GM18870 (cell line): ENCODE data around the gene GNAZ.
"Not testable (repeated sequence)": the region's sequence is repeated elsewhere in the genome, so short reads cannot be mapped to it uniquely, and the experiment has no call there.

Experiments used
- ATAC-seq: cut with Tn5 transposase; IDR thresholded peaks from one replicate; pipeline ENCODE4 v1.9.1; 2021; ENCODE audit warnings: moderate library complexity; ENCODE audit not compliant: unreplicated experiment

GNAZ gene

DNA sequence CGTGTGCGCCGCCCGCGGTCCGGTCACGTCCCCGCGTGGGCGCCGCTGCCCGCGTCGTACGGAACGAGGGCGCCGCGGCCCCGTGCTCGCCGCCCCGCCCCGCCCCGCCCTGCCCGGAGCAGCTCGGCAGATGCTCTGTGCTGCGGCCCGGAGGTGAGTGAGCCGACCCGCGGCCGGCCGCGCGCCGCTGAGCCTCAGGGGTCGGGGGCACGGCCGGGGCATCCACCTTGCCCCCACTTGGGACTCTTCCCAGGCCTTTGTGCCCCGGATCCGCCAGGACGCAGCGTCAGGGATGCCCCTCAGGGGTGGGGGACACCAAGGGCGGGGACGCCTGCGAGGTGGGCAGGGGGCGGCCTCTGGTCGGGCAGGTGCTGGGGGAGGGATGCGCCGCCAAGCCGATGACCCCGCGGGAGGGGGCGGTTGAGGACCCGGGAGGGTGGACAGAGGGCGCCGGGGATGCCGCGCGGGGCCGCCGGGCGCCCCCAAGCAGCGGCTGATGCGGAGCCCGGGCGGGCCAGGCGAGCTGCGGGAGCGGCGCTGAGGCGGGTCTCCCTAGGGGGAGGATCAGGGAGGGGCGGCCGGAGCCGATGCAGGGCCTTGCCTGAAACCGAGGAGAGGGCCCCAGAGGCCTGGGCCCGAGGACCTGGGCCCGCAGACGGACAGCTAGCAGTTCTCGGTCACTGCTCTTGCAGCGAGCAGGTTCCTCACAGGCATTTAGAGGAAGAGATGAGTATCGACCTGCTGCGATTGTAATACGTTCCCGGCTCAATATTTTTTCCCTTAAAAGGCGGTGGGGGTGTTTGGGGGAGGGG is at the start of gene GNAZ:
Gene GNAZ (plus strand): TSS at position 102 of the 812 bp plus-strand sequence. CDS start 25,177 bp downstream, outside the sequence.
- ATAC-seq, result no peak

DNA sequence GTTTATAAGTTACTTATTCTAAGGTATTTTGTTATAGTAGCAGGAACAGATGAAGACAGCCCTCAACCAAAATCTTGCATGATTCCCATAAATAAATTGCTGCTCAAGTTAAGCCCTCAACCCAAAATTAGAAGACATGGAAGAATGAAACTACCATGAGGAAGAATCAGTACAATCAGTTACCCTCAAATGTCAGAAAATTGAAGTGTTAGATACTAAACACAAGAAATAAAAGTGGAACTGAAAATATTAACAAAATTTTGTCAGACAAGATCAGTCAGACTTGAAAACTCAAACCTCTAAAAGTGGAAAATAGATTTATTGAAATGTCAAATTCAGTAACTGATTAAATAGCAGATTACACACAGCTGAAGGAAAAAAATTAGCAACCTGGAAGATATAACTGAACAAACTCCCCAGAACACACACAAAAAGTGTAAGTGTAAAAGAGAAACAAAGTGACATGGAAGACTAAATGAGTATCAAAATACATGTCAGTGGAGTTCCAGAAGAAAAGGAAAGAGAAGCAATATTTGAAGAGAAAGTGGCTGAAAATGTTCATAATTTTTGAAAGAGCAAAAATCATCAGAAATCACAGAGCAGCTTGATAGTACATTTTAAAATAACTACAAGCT is 49.5 kb upstream of the GNAZ start:
- no peak for ATAC-seq

DNA sequence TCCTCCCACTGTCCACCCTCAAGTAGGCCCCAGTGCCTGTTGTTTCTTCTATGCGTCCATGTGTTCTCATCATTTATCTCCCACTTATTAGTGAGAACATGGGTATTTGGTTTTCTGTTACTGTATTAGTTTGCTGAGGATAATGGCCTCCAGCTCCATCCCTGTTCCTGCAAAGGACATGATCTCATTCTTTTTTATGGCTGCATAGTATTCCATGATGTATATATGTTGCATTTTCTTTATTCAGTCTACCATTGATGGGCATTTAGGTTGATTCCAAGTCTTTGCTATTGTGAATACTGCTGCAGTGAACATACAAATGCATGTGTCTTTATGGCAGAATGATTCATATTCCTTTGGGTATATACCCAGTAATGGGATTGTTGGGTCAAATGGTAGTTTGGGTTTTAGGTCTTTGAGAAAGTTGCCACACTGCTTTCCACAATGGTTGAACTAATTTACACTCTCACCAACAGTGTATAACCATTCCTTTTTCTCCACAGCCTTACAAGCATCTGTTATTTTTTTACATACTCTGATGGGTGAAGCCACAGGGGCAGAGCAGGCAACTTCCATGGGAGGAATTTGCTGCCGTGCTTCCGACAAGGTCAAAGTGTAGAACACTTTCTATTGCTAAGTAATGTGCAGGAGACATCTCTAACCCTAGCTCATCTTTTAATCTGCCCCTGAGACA is 48.5 kb upstream of the GNAZ start:
- ATAC-seq, result not testable (repeated sequence)

DNA sequence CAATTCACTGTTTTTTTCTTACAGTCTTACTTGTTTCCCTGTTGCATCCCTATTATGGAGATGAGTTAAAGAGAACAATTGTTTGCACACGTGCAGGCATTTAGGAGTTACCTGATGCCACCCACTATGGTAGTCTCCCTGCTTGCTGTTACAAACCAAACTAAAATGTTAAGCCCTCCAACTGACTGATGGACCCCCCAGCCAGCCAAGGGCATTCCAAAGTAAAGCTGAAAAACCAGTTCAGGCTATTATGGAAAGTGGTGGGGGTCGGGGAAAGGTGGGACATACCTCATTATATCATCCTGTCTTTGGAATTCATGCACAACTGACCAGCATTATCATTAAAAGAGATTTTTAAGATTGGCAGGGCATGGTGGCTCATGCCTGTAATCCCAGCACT is 47.0 kb upstream of the GNAZ start:
- ATAC-seq, result no peak

- no peak for ATAC-seq
Measured at GRCh38 chr22:23026777-23027176, 43.5 kb upstream of the GNAZ start.

- not testable (repeated sequence) for ATAC-seq
Measured at GRCh38 chr22:23027849-23028248, 42.5 kb upstream of the GNAZ start.

DNA sequence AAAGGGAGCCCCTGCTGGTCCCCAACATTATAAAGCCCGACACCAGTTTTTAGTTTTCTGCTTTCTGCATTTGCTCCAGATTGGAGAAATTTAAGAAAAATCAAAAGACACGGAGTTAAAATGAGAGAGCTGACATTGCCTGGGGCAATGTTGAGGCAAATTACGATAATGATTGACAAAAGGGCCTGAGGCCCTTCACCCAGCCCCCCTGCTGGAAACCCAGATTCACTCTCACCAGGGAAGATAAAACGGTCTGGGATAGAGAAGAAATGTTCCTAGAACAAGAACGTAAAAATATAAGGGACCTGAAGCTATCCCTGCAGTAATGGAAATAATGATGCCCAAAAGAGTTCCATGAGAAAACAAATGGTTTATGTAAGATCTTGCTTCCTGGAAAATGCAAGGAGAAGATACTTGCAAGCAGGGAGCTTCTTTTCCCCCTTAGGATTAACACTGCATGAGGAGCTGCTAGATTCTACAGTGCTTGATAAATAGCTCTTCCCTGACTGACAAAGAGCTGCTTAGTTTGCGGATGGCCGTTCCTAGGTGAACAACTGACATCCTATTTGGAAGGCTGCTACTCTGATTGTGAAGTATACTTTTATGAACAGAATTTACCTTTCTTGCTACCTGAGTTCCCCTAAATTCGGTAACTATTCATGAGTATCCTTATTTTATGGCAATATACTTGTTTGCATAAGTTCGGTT is 40.6 kb upstream of the GNAZ start:
- no peak for ATAC-seq

DNA sequence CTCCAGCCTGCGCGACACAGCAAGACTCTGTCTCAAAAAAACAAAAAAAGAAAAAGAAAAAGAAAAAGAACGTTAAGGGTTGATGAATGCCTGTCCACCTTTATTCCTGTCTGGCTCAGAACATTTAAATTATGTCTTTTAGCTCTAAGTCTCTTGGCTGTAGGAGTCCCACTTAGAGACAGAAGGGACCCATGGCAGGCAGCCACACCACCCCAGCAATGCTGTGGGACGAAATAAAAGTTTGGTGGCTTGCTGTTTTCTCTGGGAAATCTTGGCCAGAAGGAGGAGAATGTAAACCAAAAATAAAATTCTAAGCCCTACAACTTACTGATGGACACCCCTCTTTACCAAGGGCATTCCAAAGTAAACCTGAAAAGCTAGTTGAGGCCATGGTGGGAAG is 38.9 kb upstream of the GNAZ start:
- no peak for ATAC-seq

- no peak for ATAC-seq
Measured at GRCh38 chr22:23031786-23032185, 38.5 kb upstream of the GNAZ start.

DNA sequence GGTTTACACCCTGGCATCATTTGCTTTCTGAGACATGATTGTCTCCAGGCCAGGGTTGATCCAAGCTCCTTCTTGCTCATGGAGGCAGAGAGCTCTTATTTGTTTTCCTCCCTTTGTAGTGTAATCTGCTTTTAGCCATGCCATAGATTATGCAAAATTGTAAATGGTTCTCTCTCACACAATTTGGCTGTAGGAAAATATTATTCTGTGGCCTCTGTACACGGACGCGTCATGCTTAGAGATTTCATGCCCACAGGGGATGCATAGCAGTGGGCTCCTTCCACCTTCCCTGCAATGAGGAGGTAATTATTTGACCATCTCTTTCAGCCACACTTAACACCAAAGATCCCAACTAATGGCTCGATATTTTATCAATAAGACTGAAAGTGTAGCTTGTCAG is 37.7 kb upstream of the GNAZ start:
- ATAC-seq, result no peak

DNA sequence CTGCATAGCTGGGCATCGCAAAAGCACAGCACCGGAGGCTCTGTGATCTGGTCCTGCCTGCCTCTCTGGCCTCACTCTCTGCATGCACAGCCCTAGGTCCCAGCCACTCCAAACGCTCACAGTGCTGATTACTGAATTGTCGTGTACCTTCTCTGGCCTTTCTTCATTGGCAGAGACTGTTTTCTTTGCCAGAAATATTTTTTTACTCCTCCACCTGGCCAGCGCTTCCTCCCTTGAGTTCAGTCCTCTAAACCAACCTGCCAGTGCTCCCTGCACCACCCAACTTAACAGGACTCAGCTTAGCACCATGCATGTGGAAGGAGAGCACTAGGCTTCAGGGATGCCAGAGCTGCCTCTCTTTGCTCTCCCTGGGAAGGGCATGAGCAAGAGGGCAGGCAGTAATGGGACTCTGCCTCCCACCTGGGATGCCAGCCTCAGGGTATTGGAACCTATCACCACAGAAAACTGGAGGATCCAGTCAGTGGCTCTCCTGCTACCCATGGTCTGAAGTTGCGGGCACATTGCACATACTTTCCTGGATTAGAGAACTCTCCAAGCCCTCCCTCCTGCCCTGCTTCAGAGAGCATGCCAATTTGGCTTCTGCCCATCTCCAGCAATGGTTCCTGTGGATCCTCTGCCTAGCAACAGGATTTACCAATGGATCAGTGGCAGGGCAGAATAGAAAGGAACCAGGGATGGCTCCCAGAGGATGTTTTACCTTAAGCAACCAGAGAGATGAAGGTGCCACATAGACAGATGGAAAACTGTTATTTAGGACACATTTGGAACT is 37.0 kb upstream of the GNAZ start:
- no peak for ATAC-seq

- no peak for ATAC-seq
Measured at GRCh38 chr22:23034621-23035556, 35.4 kb upstream of the GNAZ start.

DNA sequence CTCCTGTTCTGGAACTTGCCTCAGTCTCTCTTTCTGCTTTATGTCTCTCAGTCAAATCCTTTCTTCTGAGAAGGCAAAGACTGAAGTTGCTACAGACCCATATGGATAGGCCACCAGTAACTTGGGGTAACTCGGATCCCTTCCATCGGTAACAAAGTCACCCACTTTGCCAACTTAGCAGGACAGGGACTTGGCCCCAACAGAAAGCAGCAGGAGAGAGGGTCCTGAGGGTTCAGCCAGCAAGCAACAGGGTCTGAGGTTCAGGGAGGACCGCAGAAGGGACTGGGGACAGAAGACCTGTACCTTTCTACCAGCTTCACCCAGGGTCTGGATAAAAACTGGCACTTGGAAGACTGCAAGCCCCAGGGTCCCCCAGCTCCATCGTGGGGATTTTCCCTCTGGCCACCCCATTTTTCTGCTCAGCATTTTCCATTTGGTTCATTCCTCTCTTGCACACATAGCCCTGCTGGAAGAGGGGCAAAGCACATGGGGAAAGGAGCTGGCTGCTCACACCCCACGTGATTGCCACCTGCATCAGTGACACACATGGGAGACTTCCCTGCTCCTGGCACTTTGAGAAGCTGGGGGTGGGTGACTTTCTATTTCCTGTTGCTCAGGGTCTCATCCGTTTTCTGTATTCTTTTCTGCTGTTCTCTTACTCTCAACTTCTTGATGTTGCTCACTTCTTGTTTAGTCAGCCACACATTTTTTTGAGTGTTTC is 34.6 kb upstream of the GNAZ start:
- no peak for ATAC-seq

GRCh38 chr22:23036684-23037428 is 33.5 kb upstream of the GNAZ start:
- no peak for ATAC-seq

GRCh38 chr22:23037429-23038333 is 32.6 kb upstream of the GNAZ start:
- no peak for ATAC-seq

- no peak for ATAC-seq
Measured at GRCh38 chr22:23038334-23038642, 32.0 kb upstream of the GNAZ start.

- ATAC-seq, result no peak
Measured at GRCh38 chr22:23038902-23039301, 31.4 kb upstream of the GNAZ start.
